Posterior vena cava (tissue), 2 donors: ENCODE results near the gene SLC16A6. TPM values are rescaled to one million over a fixed set of nuclear protein-coding genes. Genes with fewer than 3 reads are reported as not detected.
"Not testable (repeated sequence)": the region's sequence is repeated elsewhere in the genome, so short reads cannot be mapped to it uniquely, and the experiment has no call there.

Experiments used
- DNase-seq: peaks from one replicate; pipeline ENCODE4 v3.0.0-alpha.2; 2020; ENCODE audit warnings: low spot score
- intact Hi-C, 2 donors: fragments of 100-400 bp; cut with DNase I; formaldehyde crosslinking; loops; one replicate each; pipeline versions ENCODE4 v1.14.1 to v1.14.2; 2022 to 2023
- total RNA-seq, 2 donors: library from RNA; stranded (reverse); fragmentation: NEBNext Ultra II Directional; extraction: Animal tissue kit (Norgen Biotek cat#: 25700); gene quantifications; one replicate each; pipeline ENCODE4 v1.2.1, GENCODE V29; 2021
- donor health status: DM: yes; HTN: yes; CAD: no.
- donor health status: DM: yes; HTN: yes; CAD: no.

SLC16A6 gene
- total RNA-seq, 2 donors from 2014 or later, result 1.7 to 1.9 TPM

- intact Hi-C loops, result no loop called here
- no peak for DNase-seq
Observed at GRCh38 chr17:68257934-68258333, 33.0 kb downstream of the SLC16A6 start.

GRCh38 chr17:68256701-68257100, 34.2 kb downstream of the SLC16A6 start:
- DNase-seq, intact Hi-C loops: not testable (repeated sequence)

GRCh38 chr17:68255731-68256538, 35.0 kb downstream of the SLC16A6 start:
- intact Hi-C loops, result no loop called here
- no peak for DNase-seq

DNA sequence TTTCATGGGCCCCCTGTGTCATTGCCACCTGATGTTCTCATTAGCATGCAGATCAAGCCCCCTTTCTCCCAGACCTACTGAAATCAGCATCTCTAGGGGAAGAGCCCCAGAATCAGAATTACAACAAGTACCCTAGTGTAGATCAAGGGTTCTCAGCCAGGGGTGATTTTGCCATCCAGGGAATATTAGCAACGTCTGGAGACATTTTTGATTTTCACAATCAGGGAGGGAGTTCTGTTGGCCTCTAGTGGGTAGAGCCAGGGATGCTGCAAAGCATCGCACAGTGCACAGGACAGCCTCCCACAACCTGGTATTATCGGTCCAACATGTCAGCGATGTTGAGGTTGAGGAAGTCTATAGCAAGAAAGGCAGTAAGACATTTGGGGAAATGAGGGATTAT, 35.8 kb downstream of the SLC16A6 start:
- intact Hi-C loops, result no loop called here

DNA sequence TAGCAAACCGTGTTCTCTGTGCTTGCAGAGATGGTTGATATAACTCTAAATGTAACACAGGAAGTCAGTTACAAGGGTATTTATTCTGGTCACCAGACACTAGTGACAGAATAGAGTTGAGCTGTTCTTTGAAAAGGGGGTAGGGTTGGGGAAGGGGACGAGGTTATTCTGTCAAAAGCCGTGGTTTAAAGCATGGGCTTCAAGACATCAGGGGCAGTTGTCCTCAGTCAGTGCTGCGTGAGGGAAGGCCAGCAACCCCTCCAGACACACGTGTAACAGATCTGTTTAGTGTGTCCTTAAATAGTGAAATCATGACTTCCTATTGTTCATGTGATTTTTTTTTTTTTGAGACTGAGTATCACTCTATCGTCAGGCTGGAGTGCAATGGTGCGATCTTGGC, 37.5 kb downstream of the SLC16A6 start:
- intact Hi-C loops, DNase-seq: not testable (repeated sequence)

More for the DNA sequence above, 35.8 kb downstream of the SLC16A6 start:
- DNase-seq, result no peak

- DNase-seq, result no peak
- intact Hi-C loops, result no loop called here
Observed at GRCh38 chr17:68249354-68249765, 41.6 kb downstream of the SLC16A6 start.

DNA sequence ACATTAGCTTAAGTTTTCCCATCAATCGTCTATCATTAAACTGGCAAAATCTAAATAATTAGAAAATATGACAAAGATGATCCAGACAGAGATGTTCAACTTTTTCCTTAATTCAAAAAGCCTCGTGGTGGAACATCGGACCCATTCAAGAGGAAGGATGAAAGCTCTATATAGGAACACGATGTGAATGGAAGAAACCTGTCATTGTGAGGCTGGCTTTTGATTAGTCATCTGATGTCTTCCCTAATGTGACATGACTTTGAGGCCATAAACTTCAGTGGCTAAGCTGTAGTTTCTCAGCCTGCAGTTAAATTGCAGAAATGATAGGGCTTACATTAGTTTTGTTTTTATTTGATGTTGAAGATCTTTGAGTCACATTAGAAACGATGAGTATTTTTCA, 42.0 kb downstream of the SLC16A6 start:
- no peak for DNase-seq
- intact Hi-C loops, result no loop called here

GRCh38 chr17:68248199-68248825, 42.6 kb downstream of the SLC16A6 start:
- DNase-seq, result no peak
- intact Hi-C loops, result no loop called here

- intact Hi-C loops, result no loop called here
- peak; percentile 99 for DNase-seq
Observed at GRCh38 chr17:68247445-68248198, 43.3 kb downstream of the SLC16A6 start, which contains the start of gene AMZ2. AMZ2 (plus strand) TSS chr17:68248043; CDS start chr17:68250188, 2,145 bp downstream.

DNA sequence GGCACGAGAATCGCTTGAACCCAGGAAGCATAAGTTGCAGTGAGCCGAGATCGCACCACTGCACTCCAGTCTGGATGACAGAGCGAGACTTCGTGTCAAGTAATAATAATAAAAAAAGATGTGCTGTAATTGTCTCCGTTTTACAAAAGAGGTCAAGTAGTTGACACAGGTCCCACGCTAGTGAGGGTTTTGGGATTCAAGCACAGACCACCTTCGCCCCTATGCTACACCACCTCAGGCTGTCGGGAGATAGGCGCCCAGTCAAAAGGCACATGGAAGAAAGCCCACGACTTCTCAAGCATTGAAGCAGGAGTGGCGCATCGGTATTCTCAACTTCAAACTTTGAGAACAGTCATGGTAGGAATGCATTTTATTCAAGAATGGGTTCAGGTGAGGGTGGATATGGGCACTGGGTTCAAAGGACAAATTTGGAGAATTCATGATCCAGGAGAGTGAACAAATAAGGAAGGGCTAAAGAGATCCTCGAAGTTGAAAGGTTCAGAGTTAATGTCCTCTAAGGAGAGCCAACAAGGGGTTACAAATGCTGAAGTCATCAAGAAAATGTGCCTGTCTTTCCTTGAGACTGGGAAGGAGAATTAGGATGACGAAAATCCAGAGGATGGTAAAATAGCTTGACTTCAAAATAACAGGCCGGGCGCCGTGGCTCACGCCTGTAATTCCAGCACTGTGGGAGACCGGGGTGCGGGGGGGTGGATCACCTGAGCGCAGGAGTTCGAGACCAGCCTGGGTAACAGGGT, 44.5 kb downstream of the SLC16A6 start:
- no peak for DNase-seq
- intact Hi-C loops, result no loop called here

- intact Hi-C loops, result no loop called here
- DNase-seq, result no peak
Observed at GRCh38 chr17:68239632-68240366, 51.1 kb downstream of the SLC16A6 start.

- intact Hi-C loops, result no loop called here
- no peak for DNase-seq
Observed at GRCh38 chr17:68238871-68239253, 52.1 kb downstream of the SLC16A6 start.

- DNase-seq, result no peak
- intact Hi-C loops, result no loop called here
Observed at GRCh38 chr17:68238164-68238870, 52.6 kb downstream of the SLC16A6 start.

- intact Hi-C loops, result not testable (repeated sequence)
- DNase-seq, result peak; percentile 83
Observed at GRCh38 chr17:68237369-68238163, 53.4 kb downstream of the SLC16A6 start.

DNA sequence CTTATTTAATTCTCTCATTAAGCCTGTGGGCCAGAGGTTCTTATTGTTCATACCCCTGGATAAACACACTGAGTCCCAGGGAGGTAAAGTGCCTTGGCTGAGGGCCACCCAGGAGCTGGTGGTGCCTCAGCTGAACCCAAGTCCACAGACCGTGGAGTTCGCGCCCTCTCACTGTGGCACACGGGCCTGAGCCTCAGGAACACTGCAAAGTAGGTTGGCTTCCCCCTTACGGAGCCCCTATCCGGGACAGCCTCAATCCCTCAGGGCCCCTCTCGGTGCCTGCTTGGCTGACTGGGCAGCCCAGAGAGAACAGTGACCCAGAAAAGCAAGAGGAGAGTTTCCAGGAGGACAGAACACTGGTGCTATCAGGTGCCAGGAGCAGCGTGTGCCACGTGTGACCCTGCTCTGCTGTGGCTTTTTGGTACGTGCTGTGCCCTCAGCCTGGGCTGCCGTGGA, 55.6 kb downstream of the SLC16A6 start:
- intact Hi-C loops, DNase-seq: not testable (repeated sequence)

DNA sequence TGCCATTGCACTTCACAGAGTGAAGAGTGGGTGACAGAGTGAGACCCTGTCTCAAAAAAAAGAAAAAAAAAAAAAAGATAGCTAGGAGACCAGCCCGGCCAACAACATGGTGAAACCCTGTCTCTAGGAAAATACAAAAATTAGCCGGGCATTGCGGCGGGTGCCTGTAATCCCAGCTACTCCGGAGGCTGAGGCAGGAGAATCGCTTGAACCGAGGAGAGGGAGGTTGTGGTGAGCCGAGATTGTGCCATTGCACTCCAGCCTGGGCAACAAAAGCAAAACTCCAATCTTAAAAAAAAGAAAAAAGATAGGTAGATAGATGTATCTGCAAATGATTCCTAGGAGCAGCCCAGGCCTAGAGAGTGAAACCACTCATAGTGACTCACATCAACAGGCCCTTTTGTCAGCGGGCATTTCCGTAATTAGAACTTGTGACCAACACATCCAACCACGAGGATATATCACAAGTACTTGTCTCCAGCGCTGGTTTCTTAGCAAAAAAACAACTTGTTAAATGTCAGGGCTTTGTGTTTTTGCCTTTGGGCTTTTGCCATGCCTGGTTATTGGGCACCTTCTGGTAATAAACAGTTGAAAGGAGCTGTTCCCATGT, 56.1 kb downstream of the SLC16A6 start:
- intact Hi-C loops, DNase-seq: not testable (repeated sequence)

DNA sequence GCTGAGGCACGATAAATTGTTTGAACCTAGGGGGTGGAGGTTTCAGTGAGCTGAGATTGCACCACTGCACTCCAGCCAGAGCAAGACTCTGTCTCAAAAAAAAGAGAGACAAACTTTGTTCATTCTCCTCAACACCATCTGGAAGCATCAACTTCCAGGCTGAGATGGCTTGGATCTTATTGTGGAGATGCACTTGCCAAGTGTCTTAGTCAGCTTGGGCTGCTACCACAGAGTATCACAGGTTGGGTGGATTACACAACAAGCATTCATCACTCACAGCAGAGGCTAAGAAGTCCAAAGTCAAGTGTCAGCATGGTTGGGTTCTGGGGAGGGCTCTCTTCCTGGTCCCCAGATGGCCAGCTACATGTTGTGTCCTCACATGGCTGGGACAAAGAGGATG, 58.2 kb downstream of the SLC16A6 start:
- DNase-seq, result not testable (repeated sequence)

More for the DNA sequence above, 58.2 kb downstream of the SLC16A6 start:
- intact Hi-C loops, result not testable (repeated sequence)
